MV-4-11 (cell line): ENCODE measurements around the gene BHLHA9.
"Not testable (repeated sequence)": the region's sequence is repeated elsewhere in the genome, so short reads cannot be mapped to it uniquely, and the experiment has no call there.

Experiments used
- DNase-seq: peaks from one replicate; lab custom pipeline; 2025; lab: John Stamatoyannopoulos, UW

BHLHA9 gene

DNA sequence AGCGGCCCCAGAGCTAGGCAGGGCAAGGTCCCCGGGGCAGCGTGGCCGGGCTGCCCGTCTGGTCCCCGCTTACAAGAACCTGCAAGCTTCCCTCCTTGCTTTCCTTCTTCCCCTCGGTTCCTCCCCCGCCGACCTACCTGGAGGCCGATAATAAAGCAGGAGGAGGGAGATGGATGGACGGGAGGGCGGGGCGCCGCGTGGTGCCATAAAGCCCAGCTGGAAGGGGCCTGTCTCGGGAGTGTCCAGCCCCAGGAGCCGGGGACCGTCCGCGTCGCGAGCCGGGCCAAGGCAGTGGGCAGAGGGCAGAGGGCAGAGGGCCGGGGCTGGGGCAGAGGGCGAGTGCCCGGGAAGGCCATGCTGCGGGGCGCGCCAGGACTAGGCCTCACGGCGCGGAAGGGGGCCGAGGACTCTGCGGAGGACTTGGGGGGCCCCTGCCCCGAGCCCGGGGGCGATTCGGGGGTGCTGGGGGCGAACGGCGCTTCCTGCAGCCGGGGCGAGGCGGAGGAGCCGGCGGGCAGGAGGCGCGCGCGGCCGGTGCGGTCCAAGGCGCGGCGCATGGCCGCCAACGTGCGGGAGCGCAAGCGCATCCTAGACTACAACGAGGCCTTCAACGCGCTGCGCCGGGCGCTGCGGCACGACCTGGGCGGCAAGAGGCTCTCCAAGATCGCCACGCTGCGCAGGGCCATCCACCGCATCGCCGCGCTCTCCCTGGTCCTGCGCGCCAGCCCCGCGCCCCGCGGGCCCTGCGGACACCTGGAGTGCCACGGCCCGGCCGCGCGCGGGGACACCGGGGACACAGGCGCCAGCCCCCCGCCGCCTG is at the start of gene BHLHA9:
TSS of gene BHLHA9 (plus strand) at position 235 of the 820 bp plus-strand sequence. CDS start at position 355, 120 bp downstream.
- DNase-seq: no peak

DNA sequence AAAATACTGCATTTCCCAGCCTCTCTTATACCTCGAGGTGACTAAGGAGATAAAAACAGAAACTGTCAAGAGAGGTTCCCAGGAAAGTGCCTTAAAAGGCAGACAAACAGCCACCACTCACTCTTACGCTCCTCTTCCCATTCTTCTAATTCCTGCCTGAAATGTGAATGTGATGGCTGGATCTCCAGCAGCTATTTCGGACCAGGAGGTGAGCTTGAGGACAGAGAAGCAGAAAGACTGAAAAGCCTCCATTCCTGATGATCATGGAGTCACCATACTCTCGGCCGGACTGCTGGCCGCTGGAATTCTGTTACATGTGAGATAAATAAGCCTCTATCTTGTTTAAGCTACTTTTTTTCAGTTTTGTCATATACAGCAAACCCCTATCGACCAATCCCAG is 49.0 kb upstream of the BHLHA9 start:
- DNase-seq: no peak

DNA sequence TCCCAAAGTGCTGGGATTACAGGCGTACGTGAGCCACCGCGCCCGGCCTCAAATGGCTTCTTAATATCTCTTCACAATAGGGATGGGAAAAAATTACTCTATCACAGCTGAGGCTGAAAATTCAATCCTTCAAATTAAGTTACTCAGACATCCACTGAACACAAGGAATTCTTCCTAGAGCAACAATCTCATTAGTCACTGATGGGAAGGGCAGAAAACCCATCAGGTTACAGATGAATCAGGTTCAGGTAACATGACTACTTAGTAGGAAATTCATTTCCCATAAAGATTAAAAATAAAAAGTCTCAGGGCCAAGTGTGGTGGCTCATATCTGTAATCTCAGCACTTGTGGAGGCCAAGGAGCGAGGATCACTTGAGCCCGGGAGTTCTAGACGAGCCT is 47.9 kb upstream of the BHLHA9 start:
- no peak for DNase-seq

DNA sequence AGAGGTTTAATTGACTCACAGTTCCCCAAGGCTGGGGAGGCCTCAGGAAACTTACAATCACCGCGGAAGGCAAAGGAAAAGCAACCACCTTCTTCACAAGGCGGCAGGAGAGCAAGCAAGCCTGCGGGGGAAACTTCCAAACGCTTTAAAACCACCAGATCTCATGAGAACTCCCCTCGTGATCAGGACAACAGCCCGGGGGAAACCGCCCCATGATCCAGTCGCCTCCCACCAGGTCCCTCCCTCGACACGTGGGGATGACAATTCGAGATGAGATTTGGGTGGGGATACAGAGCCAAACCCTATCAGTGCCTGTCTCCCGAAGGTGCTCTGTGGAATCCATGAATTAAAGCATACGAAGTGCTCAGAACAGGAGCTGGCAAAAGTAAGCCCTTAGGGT is 46.6 kb upstream of the BHLHA9 start:
- no peak for DNase-seq

DNA sequence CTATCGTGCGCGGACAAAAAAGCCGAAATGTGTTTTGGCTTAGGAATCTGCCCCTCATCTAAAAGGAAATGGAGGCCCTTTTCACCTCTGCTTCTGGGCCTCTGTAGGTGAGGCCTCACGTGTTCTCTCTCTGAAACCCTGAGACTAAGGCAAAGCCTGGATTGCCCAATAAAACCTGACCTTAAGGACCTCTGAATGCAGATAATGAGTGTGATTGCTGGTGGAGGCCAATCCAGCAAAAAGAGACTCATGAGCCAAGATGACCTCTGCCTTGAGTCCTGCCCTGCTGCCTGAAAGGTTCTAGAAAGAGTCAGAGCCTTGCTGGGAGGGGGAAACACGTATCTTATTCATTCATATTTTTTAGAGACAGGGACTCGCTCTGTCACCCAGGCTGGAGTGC is 45.9 kb upstream of the BHLHA9 start:
- no peak for DNase-seq

DNA sequence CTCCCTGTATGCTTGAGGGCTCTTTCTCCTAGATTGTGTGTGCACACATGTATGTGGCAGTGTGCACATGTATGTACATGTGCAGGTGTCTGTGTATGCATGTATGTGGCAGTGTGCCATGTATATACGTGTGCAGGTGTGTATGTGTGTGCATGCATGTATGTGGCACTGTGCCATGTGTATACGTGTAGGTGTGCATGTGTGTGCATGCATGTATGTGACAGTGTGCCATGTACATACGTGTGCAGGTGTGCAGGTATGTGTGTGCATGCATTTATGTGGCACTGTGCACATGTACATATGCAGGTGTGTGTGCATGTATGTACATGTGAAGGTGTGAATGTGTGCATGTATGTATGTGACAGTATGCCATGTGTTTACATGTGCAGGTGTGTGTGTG is 43.9 kb upstream of the BHLHA9 start:
- no peak for DNase-seq

DNA sequence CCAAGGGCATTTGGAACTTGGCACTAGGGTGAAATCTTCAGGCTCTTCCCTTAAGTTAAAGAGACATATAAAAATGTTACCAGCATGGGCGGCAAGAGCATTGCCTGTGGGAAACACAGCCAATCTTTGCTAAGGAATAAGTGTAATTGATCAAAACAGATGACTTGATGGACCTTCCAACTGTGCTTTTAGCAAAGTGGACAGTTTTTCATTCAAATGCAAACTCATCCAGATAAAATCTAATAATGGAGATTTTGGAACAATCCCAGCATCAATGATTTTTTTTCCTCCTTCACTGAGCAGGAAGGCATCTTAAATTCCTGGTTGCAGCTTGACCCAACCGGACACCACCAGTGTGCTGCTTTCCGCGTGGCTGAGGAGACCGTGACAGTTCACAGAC is 42.9 kb upstream of the BHLHA9 start:
- no peak for DNase-seq

DNA sequence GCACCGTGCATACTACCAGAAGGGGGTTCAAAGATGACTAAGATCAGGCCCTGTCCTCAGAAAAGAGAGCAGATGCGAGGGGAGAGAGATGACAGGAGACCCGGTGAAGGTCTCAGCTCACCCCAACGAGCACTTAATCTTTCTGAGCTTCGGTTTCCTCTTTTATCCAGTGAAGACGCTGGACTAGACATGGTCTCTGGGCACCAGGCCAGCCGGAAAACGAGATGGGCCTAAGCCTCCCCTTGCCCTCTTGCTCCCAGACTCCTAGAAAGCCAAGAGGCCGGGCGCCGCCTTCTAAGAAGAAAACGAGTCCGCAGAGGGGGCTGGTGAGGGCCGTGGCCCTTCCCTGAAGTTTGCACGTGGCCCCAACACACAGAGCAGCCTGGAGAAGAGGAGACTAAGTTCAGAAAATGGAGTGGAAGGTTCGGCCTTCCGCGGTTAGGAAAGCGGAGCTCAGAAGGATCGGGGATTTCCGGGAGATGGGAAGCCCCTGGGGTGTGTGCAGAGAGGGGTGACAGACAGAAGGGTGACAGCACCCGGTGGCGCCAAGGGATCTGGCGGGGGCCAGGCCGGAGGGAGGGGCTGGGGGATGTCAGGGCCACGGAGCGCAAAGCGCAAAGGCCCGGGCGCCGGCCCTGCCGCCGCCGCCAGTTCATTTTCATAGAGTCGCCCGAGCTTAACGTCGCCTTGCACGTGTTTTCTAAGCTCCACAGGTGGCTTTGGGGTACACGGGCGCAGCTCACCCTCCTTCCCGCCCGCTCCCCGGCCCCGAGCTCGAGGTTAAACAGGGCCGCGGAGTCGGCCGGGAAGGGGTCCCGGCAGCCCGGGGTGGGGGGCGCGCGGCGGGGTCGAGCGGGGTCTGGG is 42.1 kb upstream of the BHLHA9 start:
- DNase-seq: peak; percentile 49

DNA sequence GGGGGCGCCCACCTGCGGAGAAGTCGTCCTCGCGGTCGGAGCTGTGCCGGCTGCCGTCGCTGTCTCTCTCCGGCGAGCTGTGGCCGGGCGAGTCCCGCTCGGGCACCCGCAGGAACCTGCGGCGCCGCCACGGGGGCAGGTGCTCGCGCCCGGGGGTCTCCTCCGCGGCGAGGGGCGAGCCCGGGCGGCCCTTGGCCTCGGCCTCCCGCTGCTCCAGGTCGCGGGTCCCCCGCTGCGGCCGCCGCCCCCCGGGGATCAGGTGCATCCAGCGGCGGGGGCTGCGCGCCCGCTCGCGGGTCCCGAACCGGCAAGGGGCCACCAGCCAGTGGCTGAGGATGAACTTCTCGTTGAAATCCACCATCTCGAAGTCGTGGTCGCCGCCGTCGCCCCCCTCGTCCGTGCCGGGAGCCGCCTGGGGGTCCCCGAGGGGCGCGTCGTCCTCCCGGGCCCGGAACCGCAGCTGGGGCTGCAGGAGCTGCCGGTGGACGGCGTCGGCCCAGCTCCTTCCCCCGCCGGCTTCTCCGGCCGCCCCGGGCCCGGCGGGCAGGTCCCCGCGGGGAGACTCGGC is 41.4 kb upstream of the BHLHA9 start:
- no peak for DNase-seq

DNA sequence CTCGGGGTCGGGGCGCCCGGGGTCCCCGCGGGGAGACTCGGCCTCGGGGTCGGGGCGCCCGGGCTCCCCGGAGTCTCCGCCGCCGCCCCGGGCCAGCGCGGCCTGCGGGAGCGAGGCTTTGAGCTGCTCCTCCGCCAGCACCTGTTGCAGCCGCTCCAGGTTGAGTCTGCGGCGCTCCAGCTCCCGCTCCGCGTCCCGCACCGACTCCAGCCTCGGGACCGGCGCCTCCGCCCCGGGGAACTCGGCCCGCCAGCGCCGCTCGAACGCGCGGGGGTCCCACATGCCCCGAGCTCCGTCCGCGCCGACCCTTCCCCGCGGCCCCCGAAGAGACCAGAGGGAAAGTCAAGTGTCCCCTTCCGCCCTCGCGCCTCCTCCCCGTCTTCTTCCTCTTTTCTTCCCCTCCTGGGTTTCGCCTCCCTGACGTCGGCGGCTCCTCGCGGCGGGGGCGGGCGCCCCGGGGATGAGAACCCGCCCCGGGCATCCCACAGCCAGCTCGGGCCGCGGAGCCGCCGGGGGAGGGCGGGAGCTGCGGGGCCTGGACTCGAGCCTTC is 40.8 kb upstream of the BHLHA9 start:
- peak; percentile 75 for DNase-seq

DNA sequence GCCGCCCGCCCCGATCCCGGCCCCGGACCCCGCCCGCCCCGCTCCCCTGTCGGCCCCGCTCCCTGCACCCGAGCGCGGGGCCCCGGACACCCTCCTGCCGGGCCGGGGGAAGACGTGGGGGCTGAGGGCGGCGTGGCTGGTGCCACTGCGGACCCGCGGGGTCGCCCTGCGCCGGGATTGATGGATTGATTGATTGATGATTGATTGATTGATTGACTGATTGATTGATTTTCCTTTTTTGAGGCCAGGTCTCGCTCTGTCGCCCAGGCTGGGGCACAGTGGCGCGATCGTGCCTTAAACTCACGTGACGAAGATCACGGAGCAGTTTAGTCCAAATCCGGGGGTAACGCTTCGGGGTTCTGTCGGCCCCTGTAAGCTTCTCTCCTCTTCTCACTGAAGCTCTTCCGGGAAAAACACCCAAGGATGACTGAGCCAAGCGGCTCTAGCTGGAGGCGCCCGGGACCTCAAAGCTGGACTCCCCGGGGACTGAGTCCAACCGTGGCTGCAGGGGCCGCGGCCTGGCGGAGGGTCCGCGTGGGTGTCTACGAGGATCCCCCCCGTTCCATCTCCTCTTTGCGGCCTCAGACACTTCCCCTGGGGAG is 40.2 kb upstream of the BHLHA9 start:
- DNase-seq: peak; percentile 14

DNA sequence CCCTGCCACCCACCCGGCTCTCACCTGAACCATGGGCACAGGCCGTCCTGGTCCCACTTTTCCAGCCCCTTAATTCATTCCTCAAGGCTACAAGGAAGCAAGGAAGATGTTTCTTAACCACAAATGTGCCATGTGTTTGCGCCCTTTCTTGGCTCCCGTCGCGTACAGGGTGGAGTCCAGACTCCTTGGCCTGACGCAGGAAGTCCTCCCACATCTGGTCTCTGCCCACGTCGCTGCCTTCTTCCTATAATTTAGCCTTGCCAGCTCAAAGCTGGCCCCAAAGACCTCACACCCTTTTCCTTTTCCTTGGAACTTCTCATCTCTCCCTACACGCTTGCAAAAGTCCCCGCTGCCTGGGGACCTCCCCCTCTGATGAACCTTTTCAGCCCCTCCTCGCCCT is 38.8 kb upstream of the BHLHA9 start:
- peak; percentile 64 for DNase-seq

DNA sequence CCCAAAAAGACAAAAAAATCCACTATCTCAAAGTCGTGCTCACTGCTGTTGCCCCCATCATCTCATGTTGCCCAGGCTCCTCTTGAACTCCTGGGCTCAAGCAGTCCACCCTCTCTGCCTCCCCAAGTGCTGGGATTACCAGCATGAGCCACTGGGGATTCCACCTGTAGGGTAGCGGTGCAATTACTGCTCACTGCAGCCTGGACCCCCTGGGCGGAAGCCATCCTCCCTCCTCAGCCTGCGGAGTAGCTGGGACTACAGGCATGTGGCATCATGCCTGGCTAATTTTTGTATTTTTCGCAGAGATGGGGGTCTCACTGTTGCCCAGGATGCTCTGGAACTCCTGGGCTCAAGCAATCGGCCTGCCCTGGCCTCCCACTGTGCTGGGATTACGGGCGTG is 37.9 kb upstream of the BHLHA9 start:
- no peak for DNase-seq

DNA sequence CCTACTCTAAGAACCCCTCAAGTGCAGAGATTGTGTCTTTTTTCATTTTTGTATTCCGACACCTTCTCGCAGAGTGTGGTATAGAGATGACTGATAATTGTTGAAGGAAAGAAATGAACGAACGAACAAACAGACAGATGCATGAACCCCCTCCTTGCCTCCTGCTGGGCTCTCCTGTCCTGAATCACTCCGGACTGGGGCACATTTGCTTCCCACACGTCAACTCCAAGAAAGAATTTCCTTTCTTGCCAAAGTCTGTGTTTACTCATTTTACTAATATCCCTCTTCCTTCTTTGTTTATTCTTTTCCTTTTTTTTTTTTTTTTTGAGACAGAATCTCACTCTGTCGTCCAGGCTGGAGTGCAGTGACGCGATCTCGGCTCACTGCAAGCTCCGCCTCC is 37.5 kb upstream of the BHLHA9 start:
- no peak for DNase-seq

DNA sequence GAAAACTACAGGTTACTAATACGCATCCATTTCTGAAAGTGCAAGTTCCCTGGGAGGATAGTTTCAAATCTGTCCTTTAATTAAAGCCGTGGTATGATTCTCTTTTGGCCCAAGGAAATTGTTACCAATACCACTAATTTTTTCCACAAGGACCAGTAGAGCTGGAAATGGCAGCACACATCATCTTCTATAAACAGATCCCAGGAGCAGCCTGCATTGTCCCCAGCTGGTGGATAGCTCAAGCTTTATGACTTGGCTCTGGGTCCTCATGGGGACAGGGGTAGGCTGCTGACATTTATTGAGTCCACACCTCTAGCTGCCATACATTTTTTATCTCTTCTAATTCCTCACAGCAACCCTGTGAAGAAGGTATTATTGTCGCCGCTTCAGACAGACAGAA is 35.8 kb upstream of the BHLHA9 start:
- DNase-seq: no peak

DNA sequence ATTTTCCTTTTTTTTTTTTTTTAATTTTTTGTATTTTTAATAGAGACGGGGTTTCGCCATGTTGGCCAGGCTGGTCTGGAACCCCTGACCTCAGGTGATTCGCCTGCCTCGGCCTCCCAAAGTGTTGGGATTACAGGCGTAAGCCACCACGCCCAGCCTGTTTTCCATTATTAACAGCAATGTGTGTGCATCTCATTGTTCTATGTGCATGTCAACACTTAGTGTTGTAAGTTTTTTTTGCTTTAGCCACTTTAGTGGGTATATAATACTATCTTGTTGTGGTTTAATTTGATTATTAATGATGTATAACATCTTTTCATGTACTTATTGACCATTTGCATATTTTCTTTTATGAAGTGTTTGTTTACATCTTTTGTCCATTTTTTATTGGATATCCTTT is 32.8 kb upstream of the BHLHA9 start:
- DNase-seq: no peak

DNA sequence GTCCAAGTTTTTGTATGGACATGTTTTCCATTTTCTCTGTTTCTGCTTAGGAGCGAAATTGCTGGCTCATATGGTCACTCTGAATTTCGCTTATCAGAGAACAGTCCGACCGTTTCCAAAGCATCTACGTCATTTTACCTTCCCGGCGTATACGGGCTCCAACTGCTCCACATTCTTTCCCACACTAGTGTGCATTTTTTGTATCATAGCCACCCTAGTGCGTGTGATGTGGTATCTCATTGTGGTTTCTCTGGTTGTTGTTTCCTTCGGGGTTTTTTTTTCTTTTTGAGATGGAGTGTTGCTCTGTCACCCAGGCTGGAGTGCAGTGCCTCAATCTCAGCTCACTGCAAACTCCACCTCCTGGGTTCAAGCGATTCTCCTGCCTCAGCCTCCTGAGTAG is 31.0 kb upstream of the BHLHA9 start:
- no peak for DNase-seq

DNA sequence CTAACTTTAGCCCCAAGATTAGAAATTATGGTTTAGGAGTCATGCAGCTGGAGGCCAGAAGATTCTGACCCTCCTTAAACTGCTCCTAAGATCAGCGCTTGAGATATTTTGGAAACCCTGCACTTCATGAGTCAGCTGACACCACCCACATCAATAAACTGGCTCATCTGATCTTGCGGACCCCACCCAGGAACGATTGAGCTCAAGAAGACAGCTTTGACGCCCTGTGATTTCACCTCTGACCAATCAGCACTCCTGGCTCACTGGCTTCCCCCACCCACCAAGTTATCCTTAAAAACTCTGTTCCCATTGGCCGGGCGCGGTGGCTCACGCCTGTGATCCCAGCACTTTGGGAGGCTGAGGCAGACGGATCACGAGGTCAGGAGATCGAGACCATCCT is 29.8 kb upstream of the BHLHA9 start:
- DNase-seq: not testable (repeated sequence)

DNA sequence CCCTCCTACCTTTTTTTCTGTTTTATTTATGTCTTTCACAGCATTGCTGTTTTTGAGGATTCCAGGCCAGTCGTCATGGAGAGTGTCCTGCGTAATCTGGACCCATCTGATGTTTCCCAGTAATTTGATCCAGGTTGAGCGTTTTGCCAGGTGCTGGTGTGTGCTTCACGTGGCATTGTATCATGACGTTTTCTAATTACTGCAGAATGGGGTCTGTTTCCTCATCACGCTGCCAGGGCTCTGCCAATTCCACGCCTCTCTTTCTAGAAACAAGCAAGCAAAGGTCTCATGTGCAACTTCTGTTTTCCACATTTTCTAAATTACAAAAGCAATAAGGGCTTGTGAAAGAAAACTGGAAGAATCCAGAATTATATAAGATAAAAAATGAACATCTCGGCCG is 28.3 kb upstream of the BHLHA9 start:
- DNase-seq: peak; percentile 27

DNA sequence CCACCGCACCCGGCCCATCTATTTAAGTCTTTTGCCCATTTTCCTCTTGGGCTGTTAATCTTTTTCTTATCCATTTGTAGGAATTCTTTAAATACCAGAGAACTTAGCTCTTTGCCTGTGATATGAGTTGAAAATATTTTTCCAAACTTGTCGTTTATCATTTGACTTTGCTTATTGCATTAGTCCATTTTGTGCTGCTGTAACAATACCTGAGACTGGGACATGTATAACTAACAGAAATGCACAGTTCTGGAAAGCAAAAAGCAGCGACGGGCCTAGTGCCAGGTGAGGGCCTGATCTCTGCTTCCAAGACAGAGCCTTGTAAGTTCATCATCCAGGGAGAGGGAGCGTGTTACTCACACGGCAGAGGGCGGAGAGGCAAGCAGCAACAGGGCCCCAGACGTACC is 25.6 kb upstream of the BHLHA9 start:
- no peak for DNase-seq

DNA sequence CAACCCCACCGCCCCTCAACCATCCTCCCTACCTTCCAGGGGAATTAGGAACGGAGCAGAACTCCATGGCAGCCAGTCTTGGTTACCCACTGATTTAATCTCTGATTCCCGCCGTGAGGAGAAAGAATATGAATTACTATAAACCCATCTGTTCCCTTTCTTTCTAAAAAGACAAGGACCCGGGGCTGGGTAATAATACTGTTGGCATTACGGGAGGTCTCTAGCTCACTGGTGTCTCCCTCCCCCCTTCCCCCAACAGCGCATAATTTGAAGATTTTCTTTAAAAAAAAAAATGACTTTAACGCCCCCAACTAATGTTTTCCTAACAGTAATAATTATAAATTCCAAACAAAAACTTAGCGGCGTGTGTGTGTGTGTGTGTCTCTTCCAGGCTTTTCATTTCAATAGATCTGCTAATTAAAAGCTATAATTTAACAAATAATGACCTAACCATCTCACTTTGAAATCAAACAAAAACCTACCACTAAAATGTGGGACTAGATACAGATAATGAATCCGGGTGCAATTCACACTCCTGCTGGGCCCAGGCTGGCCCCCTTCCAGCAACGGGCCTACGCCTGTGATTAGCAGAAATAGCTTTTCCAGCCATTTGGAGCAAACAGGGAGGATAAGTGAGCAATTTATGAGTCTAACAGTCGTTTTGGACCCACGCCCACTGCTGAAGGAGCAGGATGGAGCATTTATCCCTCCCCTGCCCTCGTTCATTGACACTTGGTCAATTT is 18.2 kb upstream of the BHLHA9 start:
- DNase-seq: no peak

DNA sequence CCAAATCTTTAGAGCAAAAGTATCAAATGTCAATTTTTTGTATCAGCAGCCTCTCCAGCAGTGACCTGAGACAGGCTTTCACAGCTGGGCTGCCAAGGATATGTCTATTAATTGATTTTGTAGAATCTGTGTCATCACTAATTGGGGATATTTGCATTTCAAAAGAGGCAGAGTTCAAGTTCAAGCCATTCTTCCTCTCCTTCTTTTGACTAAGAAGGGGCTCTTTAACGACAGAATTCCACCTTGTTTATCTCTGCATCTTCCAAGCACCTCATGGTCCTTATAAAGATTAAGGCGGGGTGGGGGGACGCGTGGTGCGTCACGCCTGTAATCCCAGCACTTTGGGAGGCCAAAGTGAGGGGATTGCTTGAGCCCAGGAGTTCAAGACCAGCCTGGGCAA is 15.2 kb upstream of the BHLHA9 start:
- no peak for DNase-seq
